ENCODE results near the gene TMEM258.
A peak's percentile ranks its signal among the peaks of the same experiment; 100 is the strongest.

TMEM258 gene

GRCh38 chr11:61828629-61829407, 36.4 kb upstream of the TMEM258 start:
- peak overlapping the region; percentile 93 for H3K27ac ChIP-seq (ENCODE audit: low read depth, low read length)
- H2BK15ac ChIP-seq (replicated peaks; ENCODE audit: low read depth) = no peak overlapping the region
- no peaks in the 10 kb centered on the region for H3K36me3 ChIP-seq (ENCODE audit: control insufficient read depth, insufficient read depth, low read length)
- H3K4ac ChIP-seq (ENCODE audit: low read depth, low read length) = peak overlapping the region; percentile 96
- peaks cover 27% of the 10 kb centered on the region for H3K4me1 ChIP-seq (ENCODE audit: control insufficient read depth, low read depth, low read length)
- peak overlapping the region; percentile 83 for H3K18ac ChIP-seq (ENCODE audit: low read length)
- H3K4me3 ChIP-seq (ENCODE audit: low read length) = peak overlapping the region; percentile 98
- H3K56ac ChIP-seq (ENCODE audit: low read length) = peak overlapping the region; percentile 100
- peaks cover 24% of the 10 kb centered on the region for H3K79me1 ChIP-seq (ENCODE audit: low read length)
- peak overlapping the region; percentile 98 for H3K4me2 ChIP-seq (ENCODE audit: low read length)
- no peak overlapping the region for H4K5ac ChIP-seq (ENCODE audit: low read length)
- peak overlapping the region; percentile 65 for H2AK5ac ChIP-seq (ENCODE audit: low read length)
- peak overlapping the region; percentile 7 for H4K8ac ChIP-seq (ENCODE audit: low read depth, low read length)
- H3K23ac ChIP-seq (ENCODE audit: low read length) = peak overlapping the region; percentile 97
- DNase-seq = peak; percentile 71
- peaks cover 55% of the 10 kb centered on the region for H3K79me2 ChIP-seq (ENCODE audit: control insufficient read depth, insufficient read depth, low read length)
- no peaks in the 10 kb centered on the region for H3K27me3 ChIP-seq (ENCODE audit: insufficient read depth, low read length, poor library complexity)
- H2BK5ac ChIP-seq (ENCODE audit: low read length) = peak overlapping the region; percentile 98
- peak overlapping the region; percentile 100 for H3K9ac ChIP-seq (ENCODE audit: low read length)
- WGBS (ENCODE audit: extremely low coverage, insufficient coverage, low lambda C conversion rate) = no CpG with 5 or more reads among the region's 55 CpGs
- H2BK120ac ChIP-seq (ENCODE audit: low read depth, low read length) = no peak overlapping the region

GRCh38 chr11:61828379-61828628, 35.9 kb upstream of the TMEM258 start:
- Histone ChIP-seq H3K4me1 (ENCODE audit: control insufficient read depth, low read depth, low read length) (peaks cover 24% of the 10 kb centered on the region), H2AK5ac (ENCODE audit: low read length) (peak overlapping the region; percentile 78), H2BK120ac (ENCODE audit: low read depth, low read length) (no peak overlapping the region), H4K8ac (ENCODE audit: low read depth, low read length) (peak overlapping the region; percentile 7), H3K79me2 (ENCODE audit: control insufficient read depth, insufficient read depth, low read length) (peaks cover 51% of the 10 kb centered on the region), H3K4me3 (ENCODE audit: low read length) (peak overlapping the region; percentile 98), H3K36me3 (ENCODE audit: control insufficient read depth, insufficient read depth, low read length) (no peaks in the 10 kb centered on the region), H3K27ac (ENCODE audit: low read depth, low read length) (peak overlapping the region; percentile 93), H3K9ac (ENCODE audit: low read length) (peak overlapping the region; percentile 100), H3K4ac (ENCODE audit: low read depth, low read length) (peak overlapping the region; percentile 96), H3K27me3 (ENCODE audit: insufficient read depth, low read length, poor library complexity) (no peaks in the 10 kb centered on the region), H2BK5ac (ENCODE audit: low read length) (peak overlapping the region; percentile 98), H3K23ac (ENCODE audit: low read length) (peak overlapping the region; percentile 97), H4K5ac (ENCODE audit: low read length) (no peak overlapping the region), H3K56ac (ENCODE audit: low read length) (peak overlapping the region; percentile 100), H3K18ac (ENCODE audit: low read length) (peak overlapping the region; percentile 83), H3K79me1 (ENCODE audit: low read length) (peaks cover 21% of the 10 kb centered on the region), H2BK15ac (replicated peaks; ENCODE audit: low read depth) (no peak overlapping the region), H3K4me2 (ENCODE audit: low read length) (peak overlapping the region; percentile 98)
- no peak for DNase-seq
- no CpG with 5 or more reads among the region's 16 CpGs for whole genome bisulfite sequencing (ENCODE audit: extremely low coverage, insufficient coverage, low lambda C conversion rate)

DNA sequence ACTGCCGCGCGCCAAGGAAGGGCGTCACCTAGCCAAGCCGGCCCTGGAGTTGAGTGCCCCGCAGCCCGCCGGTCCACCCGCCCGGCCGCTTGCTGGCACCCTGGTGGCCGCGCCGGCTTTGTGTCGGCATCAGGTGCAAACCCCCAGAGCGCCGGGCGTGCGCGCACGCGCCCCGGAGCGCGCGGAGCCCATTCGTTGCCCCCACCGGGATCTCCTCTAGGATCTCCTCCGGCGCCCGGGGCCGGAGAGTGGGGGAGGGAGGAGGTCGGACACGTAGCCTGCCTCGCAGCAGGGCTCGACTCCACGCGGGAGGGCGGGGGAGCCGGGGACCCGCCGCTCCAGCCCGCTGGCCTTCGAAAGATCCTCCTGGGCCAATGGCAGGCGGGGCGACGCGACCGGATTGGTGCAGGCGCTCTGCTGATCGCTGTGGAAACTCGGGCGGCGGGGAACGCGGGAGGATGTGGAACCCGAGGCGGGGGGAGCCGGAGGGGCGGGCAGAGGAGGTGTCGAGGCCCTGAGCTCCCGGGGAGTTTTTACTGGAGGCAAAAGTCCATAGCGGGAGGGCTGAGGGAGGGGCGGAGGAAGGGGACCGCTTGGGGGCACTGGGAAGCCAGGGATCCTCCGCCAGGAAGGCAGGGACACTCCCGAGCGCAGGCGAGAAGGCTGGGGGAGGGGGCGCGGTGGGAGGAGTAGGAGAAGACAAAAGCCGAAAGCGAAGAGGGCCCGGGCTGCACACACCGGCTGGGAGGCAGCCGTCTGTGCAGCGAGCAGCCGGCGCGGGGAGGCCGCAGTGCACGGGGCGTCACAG, 35.4 kb upstream of the TMEM258 start, which contains the start of gene FADS2:
FADS2 (plus strand) TSS at position 730 of the 808 bp plus-strand sequence. CDS start 91 bp downstream, outside the sequence.
- Histone ChIP-seq H3K4me1 (ENCODE audit: control insufficient read depth, low read depth, low read length) (peaks cover 24% of the 10 kb centered on the region), H3K27ac (ENCODE audit: low read depth, low read length) (peak within 1 kb of the TSS; percentile 93), H2AK5ac (ENCODE audit: low read length) (peak within 1 kb of the TSS; percentile 78), H3K4me2 (ENCODE audit: low read length) (peak within 1 kb of the TSS; percentile 98), H4K8ac (ENCODE audit: low read depth, low read length) (peak within 1 kb of the TSS; percentile 7), H3K4me3 (ENCODE audit: low read length) (peak within 1 kb of the TSS; percentile 98), H4K5ac (ENCODE audit: low read length) (peak within 1 kb of the TSS; percentile 8), H3K79me1 (ENCODE audit: low read length) (peaks cover 24% of the 10 kb centered on the region), H3K36me3 (ENCODE audit: control insufficient read depth, insufficient read depth, low read length) (no peaks in the 10 kb centered on the region), H2BK15ac (replicated peaks; ENCODE audit: low read depth) (no peak within 1 kb of the TSS), H3K79me2 (ENCODE audit: control insufficient read depth, insufficient read depth, low read length) (peaks cover 46% of the 10 kb centered on the region), H2BK120ac (ENCODE audit: low read depth, low read length) (peak within 1 kb of the TSS; percentile 84), H2BK5ac (ENCODE audit: low read length) (peak within 1 kb of the TSS; percentile 98), H3K23ac (ENCODE audit: low read length) (peak within 1 kb of the TSS; percentile 97), H3K27me3 (ENCODE audit: insufficient read depth, low read length, poor library complexity) (no peaks in the 10 kb centered on the region), H3K4ac (ENCODE audit: low read depth, low read length) (peak within 1 kb of the TSS; percentile 96), H3K9ac (ENCODE audit: low read length) (peak within 1 kb of the TSS; percentile 100), H3K18ac (ENCODE audit: low read length) (peak within 1 kb of the TSS; percentile 83), H3K56ac (ENCODE audit: low read length) (peak within 1 kb of the TSS; percentile 100)
- WGBS (ENCODE audit: extremely low coverage, insufficient coverage, low lambda C conversion rate) = no CpG with 5 or more reads among the region's 83 CpGs
- peak; percentile 98 for DNase-seq

GRCh38 chr11:61826930-61827570, 34.7 kb upstream of the TMEM258 start:
- peaks cover 24% of the 10 kb centered on the region for H3K4me1 ChIP-seq (ENCODE audit: control insufficient read depth, low read depth, low read length)
- no CpG with 5 or more reads among the region's 23 CpGs for WGBS (ENCODE audit: extremely low coverage, insufficient coverage, low lambda C conversion rate)
- H4K8ac ChIP-seq (ENCODE audit: low read depth, low read length) = no peak overlapping the region
- no peak overlapping the region for H2BK15ac ChIP-seq (replicated peaks; ENCODE audit: low read depth)
- peak overlapping the region; percentile 47 for H2BK5ac ChIP-seq (ENCODE audit: low read length)
- peak overlapping the region; percentile 4 for H2AK5ac ChIP-seq (ENCODE audit: low read length)
- peak overlapping the region; percentile 95 for H3K4ac ChIP-seq (ENCODE audit: low read depth, low read length)
- peaks cover 21% of the 10 kb centered on the region for H3K79me1 ChIP-seq (ENCODE audit: low read length)
- peak overlapping the region; percentile 93 for H3K27ac ChIP-seq (ENCODE audit: low read depth, low read length)
- H3K23ac ChIP-seq (ENCODE audit: low read length) = no peak overlapping the region
- peak overlapping the region; percentile 100 for H3K9ac ChIP-seq (ENCODE audit: low read length)
- peak overlapping the region; percentile 100 for H3K56ac ChIP-seq (ENCODE audit: low read length)
- no peaks in the 10 kb centered on the region for H3K27me3 ChIP-seq (ENCODE audit: insufficient read depth, low read length, poor library complexity)
- H3K79me2 ChIP-seq (ENCODE audit: control insufficient read depth, insufficient read depth, low read length) = peaks cover 39% of the 10 kb centered on the region
- no peaks in the 10 kb centered on the region for H3K36me3 ChIP-seq (ENCODE audit: control insufficient read depth, insufficient read depth, low read length)
- peak overlapping the region; percentile 46 for H3K4me3 ChIP-seq (ENCODE audit: low read length)
- DNase-seq = no peak
- H3K4me2 ChIP-seq (ENCODE audit: low read length) = peak overlapping the region; percentile 66
- peak overlapping the region; percentile 75 for H3K18ac ChIP-seq (ENCODE audit: low read length)
- peak overlapping the region; percentile 84 for H2BK120ac ChIP-seq (ENCODE audit: low read depth, low read length)
- H4K5ac ChIP-seq (ENCODE audit: low read length) = peak overlapping the region; percentile 8

- Histone ChIP-seq H3K36me3 (ENCODE audit: control insufficient read depth, insufficient read depth, low read length) (no peaks in the 10 kb centered on the region), H2BK5ac (ENCODE audit: low read length) (no peak overlapping the region), H3K79me1 (ENCODE audit: low read length) (peaks cover 2% of the 10 kb centered on the region), H2BK120ac (ENCODE audit: low read depth, low read length) (no peak overlapping the region), H3K56ac (ENCODE audit: low read length) (no peak overlapping the region), H4K8ac (ENCODE audit: low read depth, low read length) (no peak overlapping the region), H4K5ac (ENCODE audit: low read length) (no peak overlapping the region), H3K4ac (ENCODE audit: low read depth, low read length) (no peak overlapping the region), H3K4me1 (ENCODE audit: control insufficient read depth, low read depth, low read length) (no peaks in the 10 kb centered on the region), H3K9ac (ENCODE audit: low read length) (no peak overlapping the region), H3K79me2 (ENCODE audit: control insufficient read depth, insufficient read depth, low read length) (peaks cover 20% of the 10 kb centered on the region), H2BK15ac (replicated peaks; ENCODE audit: low read depth) (no peak overlapping the region), H2AK5ac (ENCODE audit: low read length) (no peak overlapping the region), H3K4me3 (ENCODE audit: low read length) (no peak overlapping the region), H3K27ac (ENCODE audit: low read depth, low read length) (no peak overlapping the region), H3K27me3 (ENCODE audit: insufficient read depth, low read length, poor library complexity) (no peaks in the 10 kb centered on the region), H3K18ac (ENCODE audit: low read length) (no peak overlapping the region), H3K23ac (ENCODE audit: low read length) (no peak overlapping the region), H3K4me2 (ENCODE audit: low read length) (no peak overlapping the region)
- WGBS (ENCODE audit: extremely low coverage, insufficient coverage, low lambda C conversion rate) = no CpG with 5 or more reads among the region's 2 CpGs
- no peak for DNase-seq
Observed at GRCh38 chr11:61820174-61820573, 27.8 kb upstream of the TMEM258 start.
